ENCODE measurements around the gene RNF13.

The RNF13 gene

GRCh38 chr3:149813367-149814281, 609 bp downstream of the RNF13 start:
- no peak for TF ChIP-seq GATA2 (IDR thresholded peaks at IDR 0.05; ENCODE audit: low read depth, low read length)
- no peak for TF ChIP-seq GATA3 (IDR thresholded peaks at IDR 0.05; ENCODE audit: low read depth, low read length)

DNA sequence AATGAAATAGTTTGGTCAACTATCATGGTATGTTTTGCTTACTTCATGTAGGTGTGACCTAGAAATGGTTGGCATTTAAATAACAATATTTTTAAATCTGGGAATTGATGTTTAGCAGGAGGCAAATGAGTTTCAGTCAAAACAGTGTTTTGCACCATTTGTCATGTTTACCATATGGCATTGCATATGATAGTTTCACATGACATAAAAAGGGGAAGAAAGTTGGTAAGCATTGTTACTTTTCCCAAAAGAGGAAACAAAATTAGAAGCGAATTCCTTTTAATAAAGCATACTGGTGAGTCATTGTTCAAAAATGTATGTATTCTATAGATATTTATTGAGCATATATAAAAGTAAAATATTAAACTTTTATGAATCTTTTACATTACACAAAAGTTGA, 2.3 kb downstream of the RNF13 start:
- TF ChIP-seq GATA3 (IDR thresholded peaks at IDR 0.05; ENCODE audit: low read depth, low read length) (no peak), GATA2 (IDR thresholded peaks at IDR 0.05; ENCODE audit: low read depth, low read length) (no peak)

DNA sequence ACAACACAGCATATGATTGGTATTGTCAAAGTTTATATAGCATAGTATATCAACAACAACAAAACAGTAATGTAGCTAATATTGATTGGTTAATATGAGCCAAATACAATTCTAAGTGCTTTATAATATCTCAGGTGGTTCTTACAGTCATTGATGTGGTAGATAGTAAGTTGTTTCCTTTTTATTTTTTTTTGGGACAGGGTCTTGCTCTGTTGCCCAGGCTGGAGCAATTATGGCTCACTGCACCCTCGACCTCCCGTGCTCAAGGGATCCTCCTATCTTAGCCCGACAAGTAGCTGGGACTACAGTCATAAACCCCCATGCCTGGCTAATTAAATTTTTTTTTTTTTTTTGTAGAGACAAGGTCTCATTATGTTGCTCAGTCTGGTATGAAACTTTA, 2.7 kb downstream of the RNF13 start:
- TF ChIP-seq GATA3 (IDR thresholded peaks at IDR 0.05; ENCODE audit: low read depth, low read length) (no peak), GATA2 (IDR thresholded peaks at IDR 0.05; ENCODE audit: low read depth, low read length) (no peak)

GRCh38 chr3:149816311-149816710, 3.3 kb downstream of the RNF13 start:
- TF ChIP-seq GATA3 (IDR thresholded peaks at IDR 0.05; ENCODE audit: low read depth, low read length): no peak
- TF ChIP-seq GATA2 (IDR thresholded peaks at IDR 0.05; ENCODE audit: low read depth, low read length): no peak

DNA sequence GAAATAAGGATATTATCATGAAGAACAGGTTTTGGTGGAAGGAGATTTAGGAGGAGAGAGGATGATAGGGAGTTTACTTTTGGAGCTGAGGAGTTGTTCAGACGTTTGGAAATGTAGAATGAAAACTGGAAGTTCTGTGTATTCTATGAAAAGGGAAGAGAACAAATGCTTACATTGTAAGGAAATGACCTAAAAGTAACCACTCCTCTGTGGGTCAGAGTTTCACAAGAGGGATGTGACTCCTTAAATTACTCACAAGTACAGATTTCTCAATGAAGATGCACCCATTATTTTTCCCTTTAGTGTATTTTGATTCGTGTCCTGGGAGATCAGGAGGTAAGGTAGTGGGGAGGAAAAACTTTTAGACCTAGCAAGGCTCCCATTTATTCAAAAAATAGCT, 4.0 kb downstream of the RNF13 start:
- TF ChIP-seq GATA2 (IDR thresholded peaks at IDR 0.05; ENCODE audit: low read depth, low read length): no peak
- TF ChIP-seq GATA3 (IDR thresholded peaks at IDR 0.05; ENCODE audit: low read depth, low read length): no peak

DNA sequence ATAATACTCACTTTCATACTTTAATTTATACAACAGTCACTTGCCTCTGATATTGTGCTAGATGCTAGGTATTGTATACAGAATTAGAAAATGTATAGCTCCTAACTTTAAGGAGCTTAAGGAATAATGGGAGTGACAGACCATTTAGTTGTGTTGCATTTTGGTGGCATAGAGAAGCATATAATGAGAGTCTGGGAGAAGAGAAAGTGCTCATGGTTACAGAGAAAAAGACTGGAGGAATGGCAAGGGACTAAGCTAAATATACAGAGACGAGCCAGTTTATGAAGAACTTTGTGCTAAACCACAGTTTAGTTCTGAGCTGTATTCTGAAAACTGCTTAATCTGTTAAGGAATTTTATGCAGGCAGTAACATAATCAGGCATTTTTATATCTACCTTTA, 6.4 kb downstream of the RNF13 start:
- TF ChIP-seq GATA3 (IDR thresholded peaks at IDR 0.05; ENCODE audit: low read depth, low read length) (no peak), GATA2 (IDR thresholded peaks at IDR 0.05; ENCODE audit: low read depth, low read length) (no peak)

GRCh38 chr3:149820183-149820582, 7.2 kb downstream of the RNF13 start:
- TF ChIP-seq GATA2 (IDR thresholded peaks at IDR 0.05; ENCODE audit: low read depth, low read length) (no peak), GATA3 (IDR thresholded peaks at IDR 0.05; ENCODE audit: low read depth, low read length) (no peak)

DNA sequence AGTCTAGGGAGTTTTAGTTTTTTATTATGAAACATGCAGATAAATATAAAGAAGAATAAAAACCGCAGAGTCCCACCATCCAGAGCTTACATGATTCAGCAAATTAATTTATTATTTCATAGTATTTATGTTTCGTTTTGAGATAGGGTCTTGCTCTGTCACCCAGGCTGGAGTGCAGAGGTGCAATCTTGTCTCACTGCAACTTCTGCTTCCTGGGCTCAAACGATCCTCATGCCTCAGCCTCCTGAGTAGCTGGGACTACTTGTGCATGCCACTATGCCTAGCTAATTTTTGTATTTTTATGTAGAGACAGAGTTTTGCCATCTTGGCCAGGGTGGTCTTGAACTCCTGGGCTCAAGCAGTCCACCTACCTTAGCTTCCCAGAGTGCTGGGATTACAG, 13.6 kb downstream of the RNF13 start:
- no peak for TF ChIP-seq GATA3 (IDR thresholded peaks at IDR 0.05; ENCODE audit: low read depth, low read length)

DNA sequence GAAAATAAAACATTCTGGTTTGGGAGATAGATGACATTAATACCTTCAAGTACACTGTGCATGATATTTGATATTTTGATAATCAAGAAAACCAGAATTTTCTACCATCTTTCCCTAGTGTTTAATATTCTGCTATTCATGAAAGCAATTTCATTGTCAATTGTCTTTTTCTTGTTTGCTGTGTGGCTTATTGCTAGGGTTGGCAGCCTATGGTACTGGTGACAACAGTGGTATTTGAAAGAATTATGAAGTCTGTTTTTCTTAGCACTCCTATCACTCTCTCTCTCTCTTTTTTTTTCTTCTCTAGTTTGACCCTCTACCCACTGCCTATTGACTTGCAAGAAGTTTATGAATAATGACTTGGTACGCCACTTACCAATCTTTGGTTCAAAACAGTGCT, 15.4 kb downstream of the RNF13 start:
- TF ChIP-seq GATA3 (IDR thresholded peaks at IDR 0.05; ENCODE audit: low read depth, low read length) (no peak), GATA2 (IDR thresholded peaks at IDR 0.05; ENCODE audit: low read depth, low read length) (no peak)

- TF ChIP-seq GATA2 (IDR thresholded peaks at IDR 0.05; ENCODE audit: low read depth, low read length) (no peak), GATA3 (IDR thresholded peaks at IDR 0.05; ENCODE audit: low read depth, low read length) (no peak)
Observed at GRCh38 chr3:149830902-149831301, 17.9 kb downstream of the RNF13 start.

- TF ChIP-seq GATA2 (IDR thresholded peaks at IDR 0.05; ENCODE audit: low read depth, low read length): no peak
- TF ChIP-seq GATA3 (IDR thresholded peaks at IDR 0.05; ENCODE audit: low read depth, low read length): no peak
Observed at GRCh38 chr3:149831321-149831720, 18.3 kb downstream of the RNF13 start.

- TF ChIP-seq GATA2 (IDR thresholded peaks at IDR 0.05; ENCODE audit: low read depth, low read length): no peak
- TF ChIP-seq GATA3 (IDR thresholded peaks at IDR 0.05; ENCODE audit: low read depth, low read length): no peak
Observed at GRCh38 chr3:149832086-149832485, 19.1 kb downstream of the RNF13 start.

DNA sequence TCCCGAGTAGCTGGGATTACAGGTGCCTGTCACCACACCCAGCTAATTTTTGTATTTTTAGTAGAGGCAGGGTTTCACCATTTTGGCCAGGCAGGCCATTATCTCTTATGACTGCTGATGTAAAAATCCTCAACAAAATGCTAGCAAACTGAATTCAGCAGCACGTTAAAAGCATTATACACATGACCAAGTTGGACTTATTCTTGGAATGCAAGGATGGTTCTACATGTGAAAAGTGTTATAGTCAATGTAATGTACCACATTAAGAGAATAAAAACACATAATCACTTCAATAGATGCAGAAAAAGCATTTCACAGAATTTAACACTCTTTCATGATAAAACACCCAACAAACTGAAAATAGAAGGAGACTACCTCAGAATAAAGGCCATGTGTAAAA, 20.2 kb downstream of the RNF13 start:
- no peak for TF ChIP-seq GATA3 (IDR thresholded peaks at IDR 0.05; ENCODE audit: low read depth, low read length)
- no peak for TF ChIP-seq GATA2 (IDR thresholded peaks at IDR 0.05; ENCODE audit: low read depth, low read length)

DNA sequence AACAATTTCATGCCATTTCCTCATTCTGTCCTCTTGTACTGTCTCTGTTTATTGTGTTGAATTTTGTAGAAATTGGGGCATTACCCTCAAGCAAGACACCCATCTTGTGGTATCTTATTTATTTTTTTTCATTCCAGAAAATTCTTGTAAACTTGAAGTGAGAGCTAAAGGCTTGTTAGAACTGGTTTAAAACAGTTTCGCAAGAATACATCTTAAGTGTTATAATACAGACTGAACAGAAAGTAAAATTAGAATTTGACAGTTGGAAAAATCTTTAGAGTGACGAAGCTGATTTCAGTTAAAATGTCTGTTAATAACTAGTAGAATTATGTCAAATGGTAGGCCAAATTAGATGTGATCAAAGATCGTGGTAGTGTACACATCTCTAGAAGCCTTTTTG, 26.9 kb downstream of the RNF13 start:
- TF ChIP-seq GATA3 (IDR thresholded peaks at IDR 0.05; ENCODE audit: low read depth, low read length) (no peak), GATA2 (IDR thresholded peaks at IDR 0.05; ENCODE audit: low read depth, low read length) (no peak)

- TF ChIP-seq GATA3 (IDR thresholded peaks at IDR 0.05; ENCODE audit: low read depth, low read length): no peak
- no peak for TF ChIP-seq GATA2 (IDR thresholded peaks at IDR 0.05; ENCODE audit: low read depth, low read length)
Observed at GRCh38 chr3:149843502-149843901, 30.5 kb downstream of the RNF13 start.

All from SH-SY5Y (cell line).